Vagina (tissue), 2 donors: Measurements from ENCODE around the gene CEACAM21.

Experiments
- CTCF ChIP-seq, 3 experiments: fragments of 450-650 bp in 2 of 3; fragments of 200-600 bp in 1 of 3; sonication (generic) in 1 of 3; IDR thresholded peaks; one replicate each; pipeline ENCODE4 v1.5.1; 2017 to 2019; ENCODE audit warnings: antibody characterized with exemption in 3 of 3, mild to moderate bottlenecking in 2 of 3, moderate library complexity in 2 of 3
- POLR2A ChIP-seq, 2 donors: fragments of 450-650 bp; IDR thresholded peaks; one replicate each; pipeline ENCODE4 v1.6.1; 2017; ENCODE audit warnings: antibody characterized with exemption in 2 of 2, mild to moderate bottlenecking in 2 of 2, moderate library complexity in 2 of 2
- POLR2AphosphoS5 ChIP-seq, 2 donors: sonication (generic); formaldehyde crosslinking; IDR thresholded peaks; one replicate each; pipeline ENCODE4 v1.9.0; 2017; ENCODE audit warnings: antibody characterized with exemption in 2 of 2, mild to moderate bottlenecking in 2 of 2, low read depth in 1 of 2; ENCODE audit not compliant: insufficient read depth in 1 of 2

- no peak for TF ChIP-seq CTCF (IDR thresholded peaks at IDR 0.05)
- no peak for TF ChIP-seq POLR2A (IDR thresholded peaks at IDR 0.05)
- no peak for TF ChIP-seq POLR2AphosphoS5 (IDR thresholded peaks at IDR 0.05; ENCODE audit: insufficient read depth in 1 of 2, low read depth in 1 of 2)
Measured at GRCh38 chr19:41588497-41589209, 12.7 kb downstream of the CEACAM21 start.
